Testis (tissue), 3 donors: ENCODE data around the gene CAMK2B. TPM values are rescaled to one million over a fixed set of nuclear protein-coding genes. Genes with fewer than 3 reads are reported as not detected.

Experiments used
- DNase-seq: peaks from one replicate; pipeline ENCODE4 v3.0.0-alpha.2; 2019
- H3K27ac ChIP-seq, 2 donors: fragments of 200-600 bp; sonication (generic); one replicate each; pipeline ENCODE4 v1.5.1; 2019
- H3K27me3 ChIP-seq: fragments of 200-600 bp; sonication (generic); one replicate; pipeline ENCODE4 v1.5.1; 2019
- H3K36me3 ChIP-seq: fragments of 200-600 bp; sonication (generic); one replicate; pipeline ENCODE4 v1.5.1; 2017; ENCODE audit warnings: low read depth; ENCODE audit errors: missing control alignments
- H3K4me1 ChIP-seq: fragments of 200-600 bp; sonication (generic); one replicate; pipeline ENCODE4 v1.5.1; 2019
- H3K4me3 ChIP-seq, 2 donors: fragments of 200-600 bp; sonication (generic); one replicate each; pipeline ENCODE4 v1.5.1; 2017 to 2019
- H3K9me3 ChIP-seq: fragments of 200-600 bp; sonication (generic); one replicate; pipeline ENCODE4 v1.5.1; 2017
- POLR2A ChIP-seq: fragments of 450-650 bp; IDR thresholded peaks from one replicate; pipeline ENCODE4 v1.6.1; 2017; ENCODE audit warnings: antibody characterized with exemption, mild to moderate bottlenecking, moderate library complexity
- whole genome bisulfite sequencing, 2 donors: methylation state at CpG; one replicate each; pipeline ENCODE4 v1.1.5; 2018; 5-methylcytosine and 5-hydroxymethylcytosine counted together
- intact Hi-C: fragments of 100-400 bp; cut with DNase I; formaldehyde crosslinking; loops from one replicate; pipeline ENCODE4 v1.15.1; 2023; ENCODE audit warnings: low total_unique reads
- polyA plus RNA-seq: library from polyadenylated mRNA; stranded (reverse); fragments of 350-450 nt; fragmentation: Illumina TruSeq; extraction: RNeasy Lipid Tissue Mini Kit (QIAGEN cat#74804); gene quantifications from one replicate; pipeline ENCODE4 v1.2.3, GENCODE V29; 2014; ENCODE audit warnings: low read depth, low replicate concordance; ENCODE audit not compliant: insufficient read depth
- total RNA-seq, 2 donors: library from RNA; depleted of rRNA; stranded (reverse); fragments of >200 nt; gene quantifications; one replicate each; pipeline ENCODE4 v1.2.3, GENCODE V29; 2016
- TF ChIP-seq, protein P1 (sequence below), 3 experiments: fragments of 450-650 bp in 2 of 3; fragments of 200-600 bp in 1 of 3; sonication (generic) in 1 of 3; IDR thresholded peaks; one replicate each; pipeline ENCODE4 v1.5.1; 2016 to 2019; ENCODE audit warnings: antibody characterized with exemption in 3 of 3, mild to moderate bottlenecking in 2 of 3, moderate library complexity in 1 of 3

The CAMK2B gene
- total and polyA plus RNA-seq, 3 donors from 2014 or later = 4.0 to 12.5 (median 12.1) TPM

DNA sequence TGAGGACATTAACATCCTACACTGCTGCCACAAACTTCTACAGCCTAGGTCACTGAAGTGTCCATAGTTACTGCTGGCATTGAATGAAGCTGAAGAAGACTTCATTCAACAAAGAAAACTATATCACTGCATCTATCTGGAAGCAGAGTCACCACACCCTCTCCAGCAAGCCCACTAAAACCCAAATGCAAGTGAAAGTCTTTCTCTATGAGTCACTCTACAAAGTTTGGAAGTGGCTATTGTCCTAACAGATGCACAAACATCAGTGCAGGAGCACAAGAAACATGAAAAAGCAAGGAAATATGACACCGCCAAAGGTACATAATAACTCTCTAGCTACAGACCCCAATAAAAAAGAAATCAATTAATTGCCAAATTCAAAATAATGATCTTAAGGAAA is 43.5 kb upstream of the CAMK2B start:
- Histone ChIP-seq H3K9me3 (no peaks in the 10 kb centered on the region), H3K36me3 (no peaks in the 10 kb centered on the region), H3K4me3 (no peak overlapping the region), H3K27ac (no peak overlapping the region), H3K27me3 (no peaks in the 10 kb centered on the region), H3K4me1 (no peaks in the 10 kb centered on the region)
- no peak for DNase-seq
- WGBS, 2 donors = 91 to 100% methylated on average over 1 of the region's 1 CpG
- no peak for TF ChIP-seq POLR2A
- TF ChIP-seq, protein P1, sequence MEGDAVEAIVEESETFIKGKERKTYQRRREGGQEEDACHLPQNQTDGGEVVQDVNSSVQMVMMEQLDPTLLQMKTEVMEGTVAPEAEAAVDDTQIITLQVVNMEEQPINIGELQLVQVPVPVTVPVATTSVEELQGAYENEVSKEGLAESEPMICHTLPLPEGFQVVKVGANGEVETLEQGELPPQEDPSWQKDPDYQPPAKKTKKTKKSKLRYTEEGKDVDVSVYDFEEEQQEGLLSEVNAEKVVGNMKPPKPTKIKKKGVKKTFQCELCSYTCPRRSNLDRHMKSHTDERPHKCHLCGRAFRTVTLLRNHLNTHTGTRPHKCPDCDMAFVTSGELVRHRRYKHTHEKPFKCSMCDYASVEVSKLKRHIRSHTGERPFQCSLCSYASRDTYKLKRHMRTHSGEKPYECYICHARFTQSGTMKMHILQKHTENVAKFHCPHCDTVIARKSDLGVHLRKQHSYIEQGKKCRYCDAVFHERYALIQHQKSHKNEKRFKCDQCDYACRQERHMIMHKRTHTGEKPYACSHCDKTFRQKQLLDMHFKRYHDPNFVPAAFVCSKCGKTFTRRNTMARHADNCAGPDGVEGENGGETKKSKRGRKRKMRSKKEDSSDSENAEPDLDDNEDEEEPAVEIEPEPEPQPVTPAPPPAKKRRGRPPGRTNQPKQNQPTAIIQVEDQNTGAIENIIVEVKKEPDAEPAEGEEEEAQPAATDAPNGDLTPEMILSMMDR (IDR thresholded peaks at IDR 0.05) = no peak
- intact Hi-C loops = no loop called here

DNA sequence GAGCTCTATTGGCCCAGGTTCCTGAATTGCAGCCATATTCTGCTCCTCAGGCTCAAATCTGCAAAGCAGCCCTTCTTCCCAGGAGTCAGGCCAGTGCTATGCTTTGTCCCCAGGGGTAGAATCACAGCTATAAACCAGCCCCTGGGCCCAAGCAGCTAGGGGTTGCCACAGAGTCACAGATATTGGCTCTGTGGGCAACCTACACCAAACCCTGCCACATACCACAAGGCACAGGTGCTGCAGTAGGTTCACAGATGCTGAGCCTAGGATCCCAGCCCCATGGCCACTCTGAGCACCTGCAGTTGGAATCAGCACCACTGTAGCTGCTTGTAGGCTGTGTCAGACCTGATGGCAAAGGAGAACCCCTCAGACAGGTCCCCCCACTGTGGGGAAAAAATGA is 43.1 kb upstream of the CAMK2B start:
- no peak overlapping the region for H3K4me3 ChIP-seq
- DNase-seq = no peak
- no peaks in the 10 kb centered on the region for H3K4me1 ChIP-seq
- H3K27ac ChIP-seq = no peak overlapping the region
- no peaks in the 10 kb centered on the region for H3K27me3 ChIP-seq
- intact Hi-C loops = no loop called here
- H3K9me3 ChIP-seq = no peaks in the 10 kb centered on the region
- no peak for TF ChIP-seq POLR2A
- TF ChIP-seq, protein P1 (IDR thresholded peaks at IDR 0.05) = no peak
- no peaks in the 10 kb centered on the region for H3K36me3 ChIP-seq

DNA sequence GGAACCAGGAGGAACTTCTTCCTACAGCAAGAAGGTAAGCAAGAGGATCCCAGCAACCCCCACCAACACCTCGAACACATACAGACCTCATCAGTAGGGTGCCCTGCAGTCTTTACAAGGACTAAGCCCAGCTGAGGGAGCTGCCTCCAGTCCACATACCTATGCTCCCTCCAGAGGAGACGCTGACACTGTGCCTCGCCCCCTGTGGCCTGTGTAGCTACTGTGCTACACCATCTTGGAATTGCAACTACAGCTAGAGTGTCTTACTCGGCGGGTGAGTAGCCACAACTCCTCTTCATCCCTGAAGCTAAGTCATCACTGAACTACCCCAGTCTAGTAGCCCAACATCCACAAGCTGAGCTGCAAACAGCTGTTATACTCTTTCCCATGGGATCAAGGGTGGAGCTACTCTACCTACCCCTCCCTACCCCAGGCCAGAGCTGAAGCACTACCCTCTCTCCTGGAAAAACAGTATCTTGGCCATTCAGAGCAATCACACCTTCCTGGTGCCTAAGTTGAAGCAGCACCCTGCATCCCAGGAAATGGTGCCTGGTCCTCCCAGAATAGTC is 42.2 kb upstream of the CAMK2B start:
- DNase-seq = no peak

DNA sequence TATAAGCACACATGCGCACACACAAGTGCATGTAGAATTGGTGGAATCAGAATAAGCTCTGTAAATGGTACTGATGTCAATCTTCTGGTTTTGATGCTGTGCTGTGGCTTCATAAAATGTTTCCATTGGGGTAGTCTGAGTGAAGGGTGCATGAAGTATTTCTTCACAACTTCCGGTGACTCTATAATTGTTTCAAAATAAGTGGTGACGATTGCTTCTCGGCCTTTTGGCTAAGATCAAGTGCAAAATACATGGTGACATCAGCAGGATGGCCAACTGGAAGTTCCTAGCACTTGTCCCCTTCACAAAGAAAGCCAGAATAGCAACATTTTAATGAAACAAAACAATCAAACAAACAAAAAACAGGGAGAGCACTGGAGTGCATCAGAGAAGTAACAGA is 41.6 kb upstream of the CAMK2B start:
- intact Hi-C loops = no loop called here
- no peak for DNase-seq
- H3K36me3 ChIP-seq = no peaks in the 10 kb centered on the region
- no peaks in the 10 kb centered on the region for H3K4me1 ChIP-seq
- no peak overlapping the region for H3K4me3 ChIP-seq
- 79 to 93% methylated on average over 4 of the region's 4 CpGs for WGBS, 2 donors
- H3K9me3 ChIP-seq = no peaks in the 10 kb centered on the region
- no peaks in the 10 kb centered on the region for H3K27me3 ChIP-seq
- TF ChIP-seq, protein P1 (IDR thresholded peaks at IDR 0.05) = no peak
- no peak for TF ChIP-seq POLR2A
- no peak overlapping the region for H3K27ac ChIP-seq

More for the DNA sequence above, 42.2 kb upstream of the CAMK2B start:
- Histone ChIP-seq H3K27me3 (no peaks in the 10 kb centered on the region), H3K9me3 (no peaks in the 10 kb centered on the region), H3K4me3 (no peak overlapping the region), H3K4me1 (no peaks in the 10 kb centered on the region), H3K36me3 (no peaks in the 10 kb centered on the region), H3K27ac (no peak overlapping the region)
- intact Hi-C loops = no loop called here
- TF ChIP-seq, protein P1 (IDR thresholded peaks at IDR 0.05) = no peak
- 78 to 91% methylated on average over 3 to 5 of the region's 5 CpGs for WGBS, 2 donors

DNA sequence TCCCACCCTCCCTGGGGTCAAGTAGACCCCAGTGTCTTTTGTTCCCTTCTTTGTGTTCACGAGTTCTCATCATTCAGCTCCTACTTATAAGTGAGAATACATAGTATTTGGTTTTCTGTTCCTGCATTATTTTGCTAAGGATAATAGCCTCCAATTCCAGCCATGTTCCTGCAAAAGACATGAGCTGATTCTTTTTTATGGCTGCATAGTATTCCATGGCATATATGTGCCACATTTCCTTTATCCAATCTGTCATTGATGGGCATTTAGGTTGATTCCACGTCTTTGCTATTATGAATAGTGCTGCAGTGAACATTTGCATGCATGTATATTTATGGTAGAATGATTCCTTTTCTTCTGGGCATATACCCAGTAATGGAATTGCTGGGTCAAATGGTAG is 28.3 kb upstream of the CAMK2B start:
- intact Hi-C loops = no loop called here
- TF ChIP-seq POLR2A = no peak
- TF ChIP-seq, protein P1 (IDR thresholded peaks at IDR 0.05) = no peak
- H3K4me1 ChIP-seq = no peaks in the 10 kb centered on the region
- H3K9me3 ChIP-seq = no peaks in the 10 kb centered on the region
- DNase-seq = no peak
- WGBS, 2 donors = 68 to 84% methylated on average over 2 of the region's 2 CpGs
- no peaks in the 10 kb centered on the region for H3K36me3 ChIP-seq
- H3K27me3 ChIP-seq = no peaks in the 10 kb centered on the region
- H3K27ac ChIP-seq = no peak overlapping the region
- H3K4me3 ChIP-seq = no peak overlapping the region
